HG03039 (cell line): ENCODE results near the gene DAB2IP.
"Not testable (repeated sequence)": the region's sequence is repeated elsewhere in the genome, so short reads cannot be mapped to it uniquely, and the experiment has no call there.

Experiments
- ATAC-seq: cut with Tn5 transposase; IDR thresholded peaks from one replicate; pipeline ENCODE4 v1.9.1; 2021; ENCODE audit warnings: mild to moderate bottlenecking, moderate library complexity; ENCODE audit not compliant: unreplicated experiment

The DAB2IP gene

DNA sequence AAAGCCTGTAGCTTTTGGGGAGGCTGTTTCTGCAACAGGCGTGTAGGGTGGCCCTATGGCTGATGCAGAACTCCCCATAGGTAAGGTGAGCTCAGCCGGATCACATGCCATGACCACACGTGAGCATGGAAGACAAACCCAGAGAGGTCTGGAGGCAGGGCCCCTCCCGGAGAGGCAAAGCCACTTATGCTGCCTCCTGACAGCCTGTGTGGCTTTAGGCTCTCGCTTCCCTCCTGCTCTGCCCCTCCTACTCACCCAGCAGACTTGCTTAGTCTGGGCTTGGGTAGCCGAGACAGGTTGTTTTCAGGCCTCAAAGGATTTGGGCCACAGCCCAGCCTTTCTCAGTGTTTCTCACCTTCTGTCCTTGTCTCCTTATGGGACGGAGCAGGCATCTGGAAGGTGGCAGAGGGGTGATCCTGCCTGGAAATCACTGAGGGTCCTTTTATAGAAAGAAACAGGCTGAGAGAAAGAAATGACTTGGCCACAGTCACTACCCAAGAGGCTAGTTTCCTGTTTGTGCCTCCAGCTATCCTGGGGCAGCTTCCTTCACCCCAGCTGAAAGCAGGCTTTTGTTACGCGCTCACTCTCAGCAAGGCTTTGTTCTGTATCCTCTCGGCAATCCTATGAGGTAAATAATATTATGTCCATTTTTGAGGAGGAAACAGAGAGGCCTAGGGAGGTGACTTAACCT lies 89.9 kb downstream of the DAB2IP start:
- no peak for ATAC-seq

GRCh38 chr9:121741919-121742283 lies 90.5 kb downstream of the DAB2IP start:
- ATAC-seq, result not testable (repeated sequence)

GRCh38 chr9:121742923-121743322 lies 91.5 kb downstream of the DAB2IP start:
- ATAC-seq, result no peak

DNA sequence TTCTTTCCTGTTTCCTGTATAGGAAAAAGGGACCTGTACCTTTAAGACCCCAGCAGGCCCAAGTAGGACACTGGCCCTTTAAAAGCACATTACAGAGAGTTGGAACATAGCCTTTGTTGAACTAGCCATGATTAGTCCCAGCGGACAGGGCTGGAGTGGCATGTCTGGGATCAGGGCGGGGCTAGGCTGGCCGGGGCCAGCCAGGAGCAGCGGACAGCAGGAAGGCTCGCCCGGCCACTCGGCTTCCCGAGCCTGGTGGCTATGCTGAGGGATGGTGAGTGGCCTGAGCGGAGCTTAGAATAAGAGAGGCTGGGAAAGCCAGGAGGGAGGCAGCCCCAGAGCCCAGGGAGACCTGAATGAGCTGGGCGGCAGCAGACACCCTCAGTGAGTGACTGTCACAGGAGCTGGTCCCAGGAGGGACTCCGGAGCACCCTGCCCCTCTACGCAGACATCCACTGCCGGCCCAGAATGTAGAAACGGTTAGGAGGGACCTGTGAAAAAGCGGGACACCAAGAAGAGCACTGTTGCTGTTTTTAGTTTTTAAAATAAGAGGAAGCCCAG lies 92.1 kb downstream of the DAB2IP start:
- ATAC-seq, result no peak

DNA sequence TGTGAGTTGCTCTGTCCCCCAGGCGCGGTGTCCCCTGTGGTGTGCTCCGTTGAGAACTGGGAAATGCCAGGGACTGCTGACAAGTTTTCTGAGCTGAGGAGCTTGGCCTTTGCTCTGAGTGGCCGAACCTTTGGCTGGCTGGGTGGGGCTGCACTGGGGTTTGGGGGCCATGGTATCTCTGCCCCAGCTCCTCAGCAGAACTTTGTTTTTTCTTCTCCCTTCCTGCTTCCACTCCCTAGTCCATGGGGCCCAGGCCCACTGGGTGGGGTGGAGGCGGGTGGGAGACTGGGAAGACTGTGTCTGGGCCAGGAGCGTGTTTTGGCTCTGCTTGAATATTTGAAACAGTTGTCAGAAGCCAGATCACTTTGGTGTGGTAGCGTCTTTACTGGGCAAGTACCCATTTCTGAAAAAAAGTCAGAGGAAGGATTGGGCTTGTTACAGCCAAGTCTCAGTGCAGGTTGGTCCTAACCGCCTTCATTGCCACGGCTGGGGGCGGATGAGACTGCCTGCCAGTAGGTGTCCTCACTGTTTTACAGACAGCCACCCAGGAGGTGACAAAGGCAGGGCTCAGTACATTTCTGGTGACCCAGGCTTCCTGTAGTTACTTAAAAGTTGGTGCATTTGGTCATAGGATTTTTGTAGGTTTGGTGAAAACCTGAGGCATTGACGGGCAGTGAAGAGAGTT lies 92.7 kb downstream of the DAB2IP start:
- ATAC-seq, result no peak

DNA sequence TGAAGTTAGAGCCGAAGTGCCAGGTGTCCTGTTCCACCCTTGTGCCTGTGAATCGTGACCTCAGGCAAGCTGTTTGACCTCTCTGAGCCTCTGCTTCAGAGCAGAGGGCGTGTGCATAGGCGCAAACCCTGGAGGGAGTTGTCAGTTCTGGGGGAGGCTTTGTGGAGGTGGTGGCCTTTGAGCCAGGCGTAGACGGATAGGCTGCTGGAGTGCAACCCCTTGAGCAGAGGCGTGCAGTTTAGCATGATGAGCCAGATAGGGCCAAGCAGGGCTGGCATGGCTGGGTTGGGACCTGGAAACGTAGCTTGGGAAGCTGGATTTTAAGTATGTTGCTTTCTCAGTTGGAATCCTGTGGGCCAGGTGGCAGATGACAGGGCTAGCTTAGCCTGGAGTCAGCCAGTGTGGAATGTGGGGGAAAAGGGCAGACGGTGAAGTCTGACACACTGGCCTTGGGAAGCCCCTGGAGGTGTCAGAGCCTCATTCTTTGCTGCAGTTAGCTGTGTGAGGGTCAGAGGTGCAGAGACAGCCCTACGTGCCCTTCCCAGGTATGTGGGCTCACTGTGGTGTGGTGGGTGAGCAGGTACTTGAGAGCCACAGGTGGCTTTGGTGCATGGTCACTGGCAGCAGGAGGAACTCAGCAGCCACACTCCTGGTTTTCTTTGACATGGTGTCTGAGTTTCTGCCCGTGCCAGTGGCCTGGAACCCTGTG lies 93.4 kb downstream of the DAB2IP start:
- ATAC-seq, result no peak

- ATAC-seq, result no peak
Observed at GRCh38 chr9:121745396-121745695, 93.9 kb downstream of the DAB2IP start.

- ATAC-seq, result no peak
Observed at GRCh38 chr9:121746411-121746810, 95.0 kb downstream of the DAB2IP start.

DNA sequence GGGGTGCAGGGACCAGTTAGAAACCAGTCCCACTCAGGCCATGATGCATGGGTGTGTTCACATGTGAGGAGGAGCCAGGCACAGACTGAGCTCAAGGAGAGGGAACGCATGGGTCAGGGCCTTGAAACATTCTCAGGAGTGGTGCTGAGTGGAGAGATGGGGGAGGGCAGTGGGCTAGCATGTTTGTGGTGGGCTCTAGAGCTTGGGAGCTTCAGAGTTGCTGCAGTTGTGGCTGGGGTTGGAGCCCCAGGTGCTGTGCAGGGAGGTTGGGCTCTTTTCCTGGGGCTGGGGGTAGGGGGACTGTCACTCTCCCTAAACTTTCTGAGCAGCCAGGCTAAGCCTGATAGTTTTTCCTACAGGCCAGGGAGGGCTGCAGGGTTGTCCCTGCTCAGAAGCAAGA lies 95.4 kb downstream of the DAB2IP start:
- no peak for ATAC-seq

- no peak for ATAC-seq
Observed at GRCh38 chr9:121748074-121748473, 96.6 kb downstream of the DAB2IP start.

DNA sequence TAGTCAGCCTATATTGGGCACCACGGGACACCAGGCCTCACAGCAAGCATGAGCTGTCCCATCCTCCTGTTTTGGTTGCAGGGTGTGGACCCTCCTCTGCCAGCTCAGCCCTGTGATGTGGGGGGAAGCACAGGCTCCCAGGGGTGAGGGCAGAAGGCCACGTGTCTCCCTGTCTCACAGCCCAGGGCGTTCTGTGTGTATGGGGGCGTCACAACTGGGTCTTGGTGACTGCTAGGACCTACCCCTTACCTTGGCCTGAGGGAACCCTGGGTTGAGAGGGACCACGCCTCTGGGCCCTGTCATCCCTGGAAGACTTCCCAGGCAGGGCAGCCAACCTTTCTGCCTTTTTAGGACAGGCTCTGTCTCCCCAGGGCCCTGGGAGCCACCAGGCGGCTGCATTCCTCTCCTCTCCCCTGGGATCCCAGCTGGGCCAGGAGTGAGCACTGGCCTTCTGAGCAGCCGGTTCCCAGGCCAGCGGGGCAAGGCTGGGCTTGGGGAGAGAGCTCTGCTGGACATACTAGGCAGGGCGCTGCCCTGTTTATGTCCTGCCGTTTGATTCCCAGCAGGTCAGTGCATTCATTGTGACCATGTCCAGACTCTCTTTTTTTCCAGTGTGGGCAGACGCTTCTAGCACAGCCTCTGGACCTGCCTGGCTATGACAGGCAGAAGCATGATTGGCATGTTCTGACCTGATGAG lies 97.4 kb downstream of the DAB2IP start:
- ATAC-seq, result no peak

DNA sequence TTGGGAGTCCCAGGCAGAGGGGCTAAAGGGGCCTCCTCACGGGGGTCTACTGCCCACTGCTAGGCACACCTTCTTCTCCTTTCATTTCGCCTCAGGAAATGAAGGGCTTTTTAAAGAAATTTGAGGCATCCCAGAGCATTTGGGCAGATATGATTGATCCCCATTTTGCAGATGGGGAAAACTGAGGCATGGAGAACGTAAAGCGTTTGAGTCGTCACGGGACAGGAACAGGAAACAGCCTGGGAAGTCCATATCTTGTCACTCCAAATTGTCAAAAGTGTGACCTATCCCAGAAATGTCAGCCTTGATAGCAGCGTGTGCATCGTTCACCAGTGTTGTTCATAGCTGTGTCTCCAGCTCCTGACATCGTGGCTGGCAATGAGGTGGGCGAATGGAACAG lies 98.2 kb downstream of the DAB2IP start:
- ATAC-seq, result no peak

DNA sequence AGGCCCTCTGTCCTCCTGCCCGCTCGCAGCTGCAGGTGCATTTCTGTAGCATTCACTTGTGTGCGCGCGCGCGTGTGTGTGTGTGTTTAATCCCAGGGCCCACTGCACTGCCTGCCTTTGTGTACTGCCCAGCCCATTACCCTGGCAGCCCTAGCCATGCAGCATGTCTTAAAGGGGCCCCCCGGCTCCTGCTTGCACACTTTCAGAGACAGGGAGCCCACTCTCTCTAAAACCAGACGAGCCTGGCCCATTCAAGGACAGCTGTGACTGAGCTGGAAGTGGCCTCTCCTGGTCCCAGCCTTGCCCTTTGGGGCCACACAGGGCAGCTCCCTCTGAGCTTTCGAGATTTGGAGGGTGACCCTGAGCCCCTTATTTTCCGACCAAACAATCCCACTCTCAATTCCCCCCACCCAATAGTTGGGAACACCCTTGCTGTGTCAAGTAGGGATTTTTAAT lies 98.9 kb downstream of the DAB2IP start:
- ATAC-seq, result no peak

- ATAC-seq, result no peak
Observed at GRCh38 chr9:121750715-121751623, 99.5 kb downstream of the DAB2IP start.

DNA sequence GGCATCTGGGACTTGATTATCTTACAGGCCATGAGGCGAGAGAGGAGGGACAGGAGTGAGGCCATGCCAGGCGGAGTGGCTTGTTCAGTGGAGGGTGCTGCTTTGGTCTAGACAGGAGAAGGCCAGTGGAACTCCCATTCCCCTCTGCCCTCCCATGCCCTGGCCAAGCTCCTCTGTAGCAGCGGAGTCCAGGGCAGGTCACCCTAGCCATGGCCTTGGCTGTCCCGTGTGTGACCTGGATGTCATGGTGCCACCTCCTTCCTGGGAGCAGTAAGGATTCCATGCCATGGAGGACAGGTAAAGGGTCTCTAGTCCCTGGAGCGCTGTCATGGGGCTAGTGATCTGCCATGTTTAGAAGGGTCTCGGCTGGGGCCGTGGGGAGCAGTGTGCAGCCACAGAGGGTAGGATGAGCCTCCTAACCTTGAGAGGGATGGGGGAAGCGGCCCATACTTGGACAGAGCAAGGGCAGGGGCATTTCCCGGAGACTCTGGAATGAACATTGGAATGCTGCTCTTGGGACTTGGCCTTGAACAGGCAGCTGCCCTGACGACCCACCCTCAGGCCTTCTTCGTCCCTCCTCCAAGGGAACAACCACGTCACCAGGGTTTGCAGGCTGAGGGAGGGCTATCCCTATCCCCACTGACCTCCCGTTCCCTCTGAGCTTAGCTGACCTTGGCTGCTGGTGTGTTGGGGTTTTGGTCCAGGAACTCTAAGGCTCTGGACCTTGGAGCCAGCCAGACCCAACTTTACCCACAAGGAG lies 100.4 kb downstream of the DAB2IP start:
- no peak for ATAC-seq

DNA sequence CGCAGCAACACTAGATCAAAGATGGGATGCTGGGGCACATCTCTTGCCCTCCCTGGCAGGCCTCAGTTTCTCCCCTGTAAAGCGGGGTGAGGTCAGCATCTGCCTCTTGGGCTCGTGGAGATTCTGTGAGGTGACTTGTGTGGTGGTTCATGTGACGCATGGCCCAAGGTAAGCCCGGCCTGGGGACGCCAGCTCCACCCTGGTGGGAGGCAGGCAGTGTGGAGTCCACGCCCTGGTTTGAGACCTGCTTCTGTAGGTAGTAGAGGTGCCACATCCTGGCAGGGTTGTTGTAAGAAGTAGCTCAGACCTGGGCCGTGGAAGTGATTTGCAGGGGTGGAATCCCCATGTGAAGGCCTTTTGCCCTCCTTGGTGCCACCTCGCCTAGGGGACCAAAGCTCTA lies 101.5 kb downstream of the DAB2IP start:
- ATAC-seq, result no peak

DNA sequence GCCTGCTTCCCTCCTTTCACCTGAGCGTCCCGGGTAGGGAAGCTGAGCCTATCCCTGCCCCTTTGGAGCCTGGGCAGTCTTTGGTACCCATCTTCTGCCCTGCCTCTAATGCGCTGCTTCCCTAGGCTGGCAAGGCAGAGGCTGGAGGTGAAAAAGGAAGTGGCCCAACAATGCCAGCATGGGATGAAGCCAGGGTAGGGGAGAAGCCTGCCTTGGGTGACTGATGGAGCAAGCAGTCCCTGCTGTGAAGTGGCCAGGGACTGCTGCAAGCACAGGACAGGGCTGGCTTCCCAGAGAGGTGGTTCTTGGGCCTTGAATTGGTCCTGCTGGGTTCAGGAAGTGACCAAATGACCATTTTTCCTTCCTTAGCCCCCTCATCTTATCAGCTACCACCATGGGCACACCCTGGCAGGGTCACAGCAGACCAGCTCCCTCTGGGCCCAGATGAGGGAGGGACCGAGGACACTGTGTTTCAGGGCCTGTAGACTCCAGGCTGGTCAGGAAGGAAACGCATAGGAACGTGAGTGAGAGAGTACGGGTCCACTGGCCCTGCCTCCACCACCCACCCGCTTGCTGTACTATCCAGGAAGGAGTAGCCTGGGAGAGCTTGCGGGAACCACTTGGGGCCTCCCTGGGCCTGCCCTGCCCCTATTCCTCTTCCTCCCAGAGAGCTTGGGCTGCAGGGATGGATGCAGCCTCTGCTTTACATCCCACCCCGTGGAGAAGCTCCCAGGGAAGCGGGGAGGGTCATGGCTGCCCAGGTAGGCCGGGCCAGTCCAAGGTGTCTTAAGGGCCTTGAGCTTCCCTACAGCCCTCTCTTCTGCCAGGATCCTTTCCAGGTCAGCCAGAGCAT lies 102.6 kb downstream of the DAB2IP start:
- no peak for ATAC-seq

- no peak for ATAC-seq
Observed at GRCh38 chr9:121754655-121755436, 103.4 kb downstream of the DAB2IP start.
